Lung (tissue), 12 donors: ENCODE results near the gene CD59. TPM values are rescaled to one million over a fixed set of nuclear protein-coding genes. Genes with fewer than 3 reads are reported as not detected.
A peak's percentile ranks its signal among the peaks of the same experiment; 100 is the strongest.

Experiments used
- ATAC-seq: fragments of 200-7000 bp; cut with Tn5 transposase; one replicate; pipeline ENCODE4 v1.9.1; 2020; ENCODE audit warnings: moderate number of reproducible peaks; ENCODE audit not compliant: insufficient read depth, low FRiP score
- DNase-seq, 3 donors: peaks; one replicate each; pipeline ENCODE4 v3.0.0-alpha.2; 2013 to 2017
- H3K27ac ChIP-seq, 2 donors: one replicate each; pipeline ENCODE4 v1.5.1; 2013; ENCODE audit warnings: mild to moderate bottlenecking in 2 of 2, moderate library complexity in 2 of 2, control low read depth in 1 of 2, inconsistent platforms in 1 of 2, low read depth in 1 of 2, low read length in 1 of 2
- H3K27me3 ChIP-seq, 3 donors: one replicate each; pipeline ENCODE4 v1.5.1; 2013; ENCODE audit warnings: low read length in 2 of 3; ENCODE audit not compliant: control insufficient read depth in 3 of 3, insufficient read depth in 3 of 3
- H3K36me3 ChIP-seq, 4 donors: one replicate each; pipeline ENCODE4 v1.5.1; 2013; ENCODE audit warnings: low read length in 4 of 4, mild to moderate bottlenecking in 1 of 4, moderate library complexity in 1 of 4; ENCODE audit not compliant: control insufficient read depth in 4 of 4, insufficient read depth in 4 of 4
- H3K4me1 ChIP-seq, 5 donors: one replicate each; pipeline ENCODE4 v1.5.1; 2013; ENCODE audit warnings: low read length in 5 of 5, mild to moderate bottlenecking in 2 of 5, moderate library complexity in 1 of 5; ENCODE audit not compliant: control insufficient read depth in 5 of 5, insufficient read depth in 5 of 5
- H3K4me3 ChIP-seq: one replicate; pipeline ENCODE4 v1.5.1; 2013; ENCODE audit warnings: mild to moderate bottlenecking, control low read depth, moderate library complexity
- H3K9ac ChIP-seq, 2 donors: one replicate each; pipeline ENCODE4 v1.5.1; 2013; ENCODE audit warnings: low read length in 2 of 2, control low read depth in 1 of 2; ENCODE audit not compliant: insufficient read depth in 1 of 2
- H3K9me3 ChIP-seq, 4 donors: one replicate each; pipeline ENCODE4 v1.5.1; 2013; ENCODE audit warnings: low read length in 3 of 4, mild to moderate bottlenecking in 1 of 4, moderate library complexity in 1 of 4; ENCODE audit not compliant: control insufficient read depth in 4 of 4, insufficient read depth in 3 of 4
- WGBS, 2 donors: extraction: QIAGEN DNeasy Blood & Tissue Kit; methylation state at CpG; one replicate each; pipeline ENCODE4 v1.1.7; 2013; 5-methylcytosine and 5-hydroxymethylcytosine counted together
- polyA plus RNA-seq, 2 donors: library from polyadenylated mRNA; stranded (reverse); fragments of 200-250 nt; gene quantifications; one replicate each; pipeline ENCODE4 v1.2.1, GENCODE V29; 2013
- total RNA-seq, 2 donors: library from RNA; depleted of rRNA in 1 of 2; stranded (reverse); fragments of >200 nt in 1 of 2; gene quantifications; one replicate each; pipeline ENCODE4 v1.2.1, GENCODE V29; 2014 to 2021
- TF ChIP-seq, protein P1 (sequence below): IDR thresholded peaks from 2 replicates; pipeline ENCODE4 v1.5.1; 2012; ENCODE audit warnings: mild to moderate bottlenecking; ENCODE audit errors: control extremely low read depth, extremely low read depth
- donor health status: control.
- donor health status: control.
- donor health status: Bipolar disorder and iron deficiency.
- donor health status: healthy.
- donor health status: DM: yes; HTN: yes; CAD: no.

Gene CD59
- total and polyA plus RNA-seq, 4 donors = 215 to 833 (median 539) TPM

DNA sequence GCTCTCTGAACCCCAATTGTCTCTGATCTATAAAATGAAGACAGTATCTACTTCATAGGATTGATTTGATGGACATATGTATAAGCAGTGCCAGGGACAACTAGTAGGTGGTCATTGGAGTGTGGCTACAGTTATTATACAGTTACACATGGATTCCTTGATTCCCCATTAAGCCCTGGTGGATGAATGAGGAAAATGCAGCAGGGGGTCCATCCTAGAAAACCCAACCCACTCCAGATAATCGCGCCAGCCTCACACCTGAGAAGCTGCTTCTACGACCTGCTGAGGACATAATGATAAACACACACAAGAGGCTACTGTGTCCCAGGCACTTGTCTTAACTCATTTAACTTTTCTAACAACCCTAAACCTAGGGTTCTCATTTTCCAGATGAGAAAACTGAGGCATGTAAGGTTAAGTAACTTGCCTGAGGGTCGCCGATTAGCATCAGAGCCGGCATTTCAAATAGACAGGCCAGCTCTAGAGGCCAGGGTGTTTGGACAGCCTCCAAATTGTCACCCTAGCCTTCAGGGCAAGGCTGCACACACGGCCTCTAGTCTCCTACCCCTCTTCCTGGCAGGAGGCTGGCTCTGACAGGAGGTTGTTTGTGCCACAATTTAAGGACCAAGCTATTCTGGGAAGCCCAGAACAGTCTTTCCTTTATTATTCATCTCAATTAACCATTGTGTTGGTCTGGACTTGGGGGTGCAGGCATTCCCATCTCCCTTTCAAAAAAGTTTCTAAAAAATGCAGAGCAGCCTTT is 31.8 kb downstream of the CD59 start:
- Histone ChIP-seq H3K9me3 (no peaks in the 10 kb centered on the region), H3K27ac (peak overlapping the region; percentile 14 to 64), H3K4me1 (peaks cover 11 to 58% (median 25%) of the 10 kb centered on the region in 5 donors), H3K36me3 (peaks cover 7 to 20% (median 14%) of the 10 kb centered on the region in 4 donors), H3K4me3 (no peak overlapping the region), H3K9ac (no peak overlapping the region), H3K27me3 (no peaks in the 10 kb centered on the region)
- DNase-seq = no peak
- TF ChIP-seq, protein P1, sequence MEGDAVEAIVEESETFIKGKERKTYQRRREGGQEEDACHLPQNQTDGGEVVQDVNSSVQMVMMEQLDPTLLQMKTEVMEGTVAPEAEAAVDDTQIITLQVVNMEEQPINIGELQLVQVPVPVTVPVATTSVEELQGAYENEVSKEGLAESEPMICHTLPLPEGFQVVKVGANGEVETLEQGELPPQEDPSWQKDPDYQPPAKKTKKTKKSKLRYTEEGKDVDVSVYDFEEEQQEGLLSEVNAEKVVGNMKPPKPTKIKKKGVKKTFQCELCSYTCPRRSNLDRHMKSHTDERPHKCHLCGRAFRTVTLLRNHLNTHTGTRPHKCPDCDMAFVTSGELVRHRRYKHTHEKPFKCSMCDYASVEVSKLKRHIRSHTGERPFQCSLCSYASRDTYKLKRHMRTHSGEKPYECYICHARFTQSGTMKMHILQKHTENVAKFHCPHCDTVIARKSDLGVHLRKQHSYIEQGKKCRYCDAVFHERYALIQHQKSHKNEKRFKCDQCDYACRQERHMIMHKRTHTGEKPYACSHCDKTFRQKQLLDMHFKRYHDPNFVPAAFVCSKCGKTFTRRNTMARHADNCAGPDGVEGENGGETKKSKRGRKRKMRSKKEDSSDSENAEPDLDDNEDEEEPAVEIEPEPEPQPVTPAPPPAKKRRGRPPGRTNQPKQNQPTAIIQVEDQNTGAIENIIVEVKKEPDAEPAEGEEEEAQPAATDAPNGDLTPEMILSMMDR = no peak
- no peak for ATAC-seq
- 64 to 79% methylated on average over 7 of the region's 7 CpGs for WGBS, 2 donors

DNA sequence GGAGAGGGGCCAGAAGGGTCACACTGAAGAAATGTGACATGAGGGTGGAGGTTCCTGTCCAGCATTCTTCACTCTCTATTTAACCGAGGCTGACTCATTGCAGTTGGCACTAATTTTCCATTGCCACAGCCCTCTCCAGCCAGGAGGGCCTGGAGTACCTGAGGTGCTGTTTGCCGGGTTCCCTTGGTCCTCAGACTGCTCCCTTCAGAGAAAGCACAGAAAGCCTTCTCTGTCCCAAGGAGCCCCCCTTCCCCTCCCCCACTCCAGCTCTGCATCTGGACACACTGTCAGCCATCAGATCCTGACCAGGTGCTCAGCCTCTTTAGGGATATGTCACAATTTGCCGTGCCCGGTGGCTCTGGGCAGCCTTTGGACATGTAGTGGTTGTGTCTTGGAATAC is 32.4 kb downstream of the CD59 start:
- no peak overlapping the region for H3K9ac ChIP-seq
- H3K4me1 ChIP-seq = peaks cover 11 to 54% (median 27%) of the 10 kb centered on the region in 5 donors
- 40 to 60% methylated on average over 4 of the region's 4 CpGs for WGBS, 2 donors
- peaks cover 7 to 13% (median 8%) of the 10 kb centered on the region in 4 donors for H3K36me3 ChIP-seq
- H3K27me3 ChIP-seq = no peaks in the 10 kb centered on the region
- ATAC-seq (no peak), DNase-seq (no peak)
- TF ChIP-seq, protein P1 = no peak
- no peak overlapping the region for H3K4me3 ChIP-seq
- H3K27ac ChIP-seq = peak overlapping the region; percentile 14 to 64
- H3K9me3 ChIP-seq = no peaks in the 10 kb centered on the region

DNA sequence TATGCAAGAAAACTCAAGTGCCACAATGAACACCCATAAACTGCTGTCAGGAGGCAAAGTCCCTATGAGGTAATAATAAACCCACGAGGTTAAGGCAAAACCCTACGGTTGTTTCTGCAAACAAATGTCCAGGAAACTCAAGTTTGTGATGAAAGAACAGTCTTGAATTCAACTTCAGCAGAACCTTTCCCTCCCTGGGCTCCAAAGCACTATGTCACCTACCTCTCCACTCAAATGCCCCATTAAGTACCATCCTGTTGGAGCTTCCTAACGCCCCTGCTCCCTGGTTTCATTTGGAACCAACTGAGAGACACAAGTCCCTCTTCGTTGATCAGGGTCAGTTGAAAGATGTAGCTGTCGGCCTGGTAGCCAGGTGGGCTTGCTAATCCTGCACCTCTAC is 33.0 kb downstream of the CD59 start:
- TF ChIP-seq, protein P1 = no peak
- Histone ChIP-seq H3K9me3 (no peaks in the 10 kb centered on the region), H3K4me3 (no peak overlapping the region), H3K36me3 (peaks cover 7 to 12% (median 7%) of the 10 kb centered on the region in 4 donors), H3K4me1 (peaks cover 11 to 49% (median 28%) of the 10 kb centered on the region in 5 donors), H3K27me3 (no peaks in the 10 kb centered on the region), H3K9ac (no peak overlapping the region), H3K27ac (peak overlapping the region; percentile 74 to 90)
- ATAC-seq = no peak
- 49 to 62% methylated on average over 5 of the region's 5 CpGs for WGBS, 2 donors
- no peak for DNase-seq
